ENCODE results near the gene CDH16.
"Not testable (repeated sequence)": the region's sequence is repeated elsewhere in the genome, so short reads cannot be mapped to it uniquely, and the experiment has no call there.

The CDH16 gene

DNA sequence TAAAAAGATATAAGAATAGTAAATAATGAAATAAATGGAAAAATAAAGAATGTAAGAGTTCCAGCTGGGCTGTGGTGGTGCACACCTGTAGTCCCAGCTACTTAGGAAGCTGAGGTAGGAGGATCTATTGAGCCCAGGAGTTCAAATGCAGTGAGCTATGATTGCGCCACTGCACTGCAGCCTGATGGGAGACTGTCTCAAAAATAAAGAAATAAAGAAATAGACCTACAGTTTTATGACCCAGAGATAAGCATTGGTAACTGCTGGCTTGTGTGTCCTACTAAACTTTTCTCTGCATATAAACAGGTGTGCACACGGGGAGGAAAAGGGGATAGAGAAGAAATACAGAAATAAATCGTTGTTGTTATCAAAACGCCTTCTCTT is 46.1 kb downstream of the CDH16 start:
- DNase-seq (ENCODE audit: low spot score) = no peak

DNA sequence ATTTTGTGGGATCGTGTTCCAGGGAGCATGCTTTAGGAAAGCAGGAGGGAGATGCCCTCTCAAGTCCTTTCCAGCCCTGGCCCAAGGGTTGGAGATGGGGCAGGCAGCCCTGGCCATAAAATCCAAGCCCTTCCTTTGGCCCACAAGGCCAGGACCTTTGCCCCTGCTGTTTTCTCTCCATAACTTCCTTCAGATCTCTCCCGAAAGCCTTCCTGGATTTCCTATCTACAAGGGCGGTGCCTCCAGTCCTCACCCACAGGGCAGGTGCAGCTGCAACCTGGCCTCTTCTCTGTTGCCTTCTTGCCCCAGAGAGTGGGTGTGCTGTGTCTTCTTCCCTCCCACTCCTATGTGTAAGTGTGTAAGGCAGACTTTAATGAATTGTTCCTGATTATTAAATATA is 46.8 kb downstream of the CDH16 start:
- DNase-seq (ENCODE audit: low spot score) = no peak

DNA sequence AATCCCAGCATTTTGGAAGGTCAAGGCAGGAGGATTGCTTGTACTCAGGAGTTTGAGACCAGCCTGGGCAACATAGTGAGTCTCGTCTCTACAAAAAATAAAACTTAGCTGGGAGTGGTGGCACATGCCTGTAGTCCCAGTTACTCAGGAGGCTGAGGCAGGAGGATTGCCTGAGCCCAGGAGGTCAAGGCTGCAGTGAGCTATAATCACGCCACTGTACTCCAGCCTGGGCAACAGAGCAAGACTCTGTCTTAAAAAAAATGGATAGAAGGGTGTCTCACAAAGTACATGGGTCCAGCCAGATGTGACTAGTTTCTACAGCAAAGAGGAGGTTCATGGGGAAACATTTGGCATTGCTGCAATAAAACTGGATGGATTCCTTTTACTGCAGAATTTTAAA is 47.3 kb downstream of the CDH16 start:
- DNase-seq (ENCODE audit: low spot score) = not testable (repeated sequence)

GRCh38 chr16:66869424-66869823 is 49.3 kb downstream of the CDH16 start:
- DNase-seq (ENCODE audit: low spot score) = no peak

DNA sequence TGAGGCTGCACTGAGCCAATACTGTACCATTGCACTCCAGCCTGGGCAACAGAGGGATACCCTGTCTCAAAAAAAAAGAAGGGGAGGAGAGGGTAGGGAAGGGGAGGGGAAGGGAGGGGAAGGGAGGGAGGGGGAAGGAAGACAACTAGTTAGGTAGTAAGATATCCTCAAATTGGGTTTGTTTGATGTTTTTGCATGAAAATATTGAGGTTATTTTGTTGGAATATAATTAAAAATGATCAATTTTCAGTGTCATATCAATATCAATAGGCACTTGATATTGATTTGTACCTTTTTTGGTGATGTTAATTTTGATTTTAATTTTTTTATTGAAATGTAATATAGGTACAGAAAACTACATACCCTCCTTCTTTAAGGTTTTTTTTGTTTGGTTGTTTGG is 55.0 kb downstream of the CDH16 start:
- no peak for DNase-seq (ENCODE audit: low spot score)

- no peak for DNase-seq (ENCODE audit: low spot score)
Observed at GRCh38 chr16:66862023-66862520, 56.6 kb downstream of the CDH16 start.

GRCh38 chr16:66859397-66860068 is 59.2 kb downstream of the CDH16 start:
- DNase-seq (ENCODE audit: low spot score) = no peak

DNA sequence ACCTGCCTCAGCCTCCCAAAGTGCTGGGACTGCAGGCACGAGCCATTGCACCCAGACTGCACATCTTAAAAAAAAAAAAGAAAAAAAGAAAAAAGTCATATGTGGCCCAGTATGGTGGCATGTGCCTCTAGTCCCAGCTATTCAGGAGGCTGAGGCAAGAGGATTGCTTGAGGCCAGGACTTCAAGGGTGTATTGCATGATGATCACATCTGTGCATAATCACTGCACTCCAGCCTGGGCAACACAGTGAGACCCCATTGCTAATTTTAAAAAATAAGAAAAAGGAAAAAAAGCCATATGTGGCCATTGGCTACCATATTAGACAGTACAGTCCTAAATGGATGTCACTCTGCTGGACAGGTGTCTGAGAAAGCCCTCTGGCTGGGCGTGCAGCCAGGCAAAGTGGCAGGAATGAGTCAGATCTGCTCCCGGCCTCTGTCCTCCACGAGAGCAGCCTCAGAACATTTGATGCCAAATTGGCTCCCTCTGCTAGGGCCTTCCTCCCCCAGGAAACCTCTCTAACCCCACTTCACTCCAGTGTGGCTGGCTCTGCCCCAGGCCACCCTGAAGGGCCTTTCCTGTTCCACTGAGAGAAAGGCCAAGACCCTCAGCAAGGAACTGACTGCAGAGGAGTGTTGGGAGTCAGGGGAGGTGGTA is 59.8 kb downstream of the CDH16 start:
- no peak for DNase-seq (ENCODE audit: low spot score)
